ENCODE results near the gene TXNRD1.

TXNRD1 gene

GRCh38 chr12:104296718-104297117, 81.1 kb downstream of the TXNRD1 start:
- H3K9me3 ChIP-seq (ENCODE audit: control insufficient read depth, insufficient read depth, low read depth, low read length) = no peaks in the 10 kb centered on the region
- CTCF ChIA-PET = interaction anchor here (1.0 kb wide), 1 partner anchor 62 kb away, joined by 3 read pairs; no protein-coding TSS in a partner anchor
- TF ChIP-seq HOXC10 (CRISPR knock-in tag; IDR thresholded peaks at IDR 0.05) (no peak), ZNF416 (tag by site-specific recombination; IDR thresholded peaks at IDR 0.05) (no peak), ZNF366 (tag by site-specific recombination; conservative IDR thresholded peaks at IDR 0.05) (no peak), ZNF175 (tag by site-specific recombination; IDR thresholded peaks at IDR 0.05) (no peak), ZNF174 (tag by site-specific recombination; IDR thresholded peaks at IDR 0.05) (no peak), ZNF280C (tag by site-specific recombination; IDR thresholded peaks at IDR 0.05) (no peak), ZNF768 (tag by site-specific recombination; IDR thresholded peaks at IDR 0.05) (no peak), OSR2 (tag by site-specific recombination; IDR thresholded peaks at IDR 0.05) (no peak), ZNF555 (tag by site-specific recombination; conservative IDR thresholded peaks at IDR 0.05) (no peak), ZBTB8A (tag by site-specific recombination; IDR thresholded peaks at IDR 0.05) (no peak), ZNF341 (tag by site-specific recombination; IDR thresholded peaks at IDR 0.05; ENCODE audit: low read depth) (no peak), ZNF626 (tag by site-specific recombination; IDR thresholded peaks at IDR 0.05) (no peak), ZNF704 (tag by site-specific recombination; IDR thresholded peaks at IDR 0.05) (no peak), ZNF791 (tag by site-specific recombination; IDR thresholded peaks at IDR 0.05) (no peak), KLF10 (tag by site-specific recombination; IDR thresholded peaks at IDR 0.05) (no peak), ZNF302 (tag by site-specific recombination; IDR thresholded peaks at IDR 0.05; ENCODE audit: low read depth) (no peak), ZNF558 (tag by site-specific recombination; IDR thresholded peaks at IDR 0.05) (no peak), ZFP3 (tag by site-specific recombination; IDR thresholded peaks at IDR 0.05; ENCODE audit: low read depth) (no peak), ZFP69B (tag by site-specific recombination; IDR thresholded peaks at IDR 0.05) (no peak)
- POLR2A ChIA-PET = interaction anchor here (1.4 kb wide), 1 partner anchor 9 kb away, joined by 4 read pairs; no protein-coding TSS in a partner anchor
- H3K4me1 ChIP-seq (ENCODE audit: control insufficient read depth, insufficient read depth, low read length) = no peaks in the 10 kb centered on the region
- no peak overlapping the region for H3K27ac ChIP-seq (ENCODE audit: extremely low read depth, low read depth, low read length)
- peaks cover 3 to 61% of the 10 kb centered on the region in 2 experiments; a peak in 2 of 3 replicates for H3K36me3 ChIP-seq (ENCODE audit: control insufficient read depth in 2 of 2, insufficient read depth in 1 of 2, low read length in 2 of 2)
- no peak overlapping the region for H3K4me3 ChIP-seq (ENCODE audit: low read depth, low read length)

- ChIA-PET POLR2A (no interaction called here), CTCF (no interaction called here)
- peak; percentile 35; the same call in 1 of the 2 replicates for TF ChIP-seq FEZF1 (tag by site-specific recombination; IDR thresholded peaks at IDR 0.05)
- no peak for TF ChIP-seq TSHZ1 (tag by site-specific recombination; IDR thresholded peaks at IDR 0.05; ENCODE audit: borderline replicate concordance)
- no peak for TF ChIP-seq ZXDB (tag by site-specific recombination; IDR thresholded peaks at IDR 0.05)
- 0 out of 2 replicates have a peak, but pooled peaks have one; percentile 19 for TF ChIP-seq PRDM6 (tag by site-specific recombination; IDR thresholded peaks at IDR 0.05)
- Histone ChIP-seq H3K9me3 (ENCODE audit: control insufficient read depth, insufficient read depth, low read depth, low read length) (no peaks in the 10 kb centered on the region), H3K36me3 (ENCODE audit: control insufficient read depth in 2 of 2, insufficient read depth in 1 of 2, low read length in 2 of 2) (peaks cover 3 to 52% of the 10 kb centered on the region in 2 experiments; a peak in 2 of 3 replicates), H3K4me1 (ENCODE audit: control insufficient read depth, insufficient read depth, low read length) (no peaks in the 10 kb centered on the region), H3K27ac (ENCODE audit: extremely low read depth, low read depth, low read length) (no peak overlapping the region), H3K4me3 (ENCODE audit: low read depth, low read length) (no peak overlapping the region)
Observed at GRCh38 chr12:104297477-104298113, 82.0 kb downstream of the TXNRD1 start.
